ENCODE data around the gene SLC26A5.

DNA sequence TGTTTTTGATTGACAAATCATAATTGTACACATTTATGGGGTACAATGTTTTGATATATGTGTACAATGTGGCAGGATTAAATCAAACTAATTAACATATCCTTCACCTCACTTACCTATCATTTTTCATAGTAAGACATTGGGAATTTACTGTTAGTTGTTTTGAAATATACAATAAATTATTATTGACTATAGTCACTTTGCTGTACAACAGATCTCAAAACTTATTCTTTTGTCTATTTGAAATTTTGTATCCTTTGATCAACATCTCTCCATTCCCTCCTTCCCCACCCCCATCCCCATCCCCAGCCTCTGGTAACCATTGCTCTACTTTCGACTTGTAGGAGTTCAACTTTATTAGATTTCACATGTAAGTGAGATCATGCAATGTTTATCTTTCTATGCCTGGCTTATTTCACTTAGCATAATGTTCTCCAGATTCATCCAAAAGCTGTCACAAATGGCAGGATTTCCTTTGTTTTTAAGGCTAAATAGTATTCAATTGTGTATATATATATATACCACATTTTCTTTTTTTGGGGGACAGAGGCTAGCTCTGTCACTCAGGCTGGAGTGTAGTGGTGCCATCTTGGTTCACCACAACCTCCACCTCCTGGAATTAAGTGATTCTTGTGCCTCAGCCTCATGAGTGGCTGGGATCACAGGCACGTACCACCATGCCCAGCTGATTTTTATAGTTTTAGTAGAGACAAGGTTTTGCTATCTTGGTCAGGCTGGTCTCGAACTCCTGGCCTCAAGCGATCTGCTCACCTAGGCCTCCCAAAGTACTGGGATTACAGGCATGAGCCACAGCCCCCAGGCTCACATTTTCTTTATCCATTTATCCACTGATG lies 23.3 kb upstream of the SLC26A5 start:
- TF ChIP-seq CTCF (IDR thresholded peaks at IDR 0.05; ENCODE audit: borderline replicate concordance, extremely low read depth, low read length, poor library complexity, severe bottlenecking) = no peak
- TF ChIP-seq EZH2 (IDR thresholded peaks at IDR 0.05; ENCODE audit: borderline replicate concordance, low read depth, low read length, severe bottlenecking) = no peak

Data from DND-41 (cell line).